ENCODE measurements around the gene MTM1. TPM values are rescaled to one million over a fixed set of nuclear protein-coding genes. Genes with fewer than 3 reads are reported as not detected.

MTM1 gene
- total RNA-seq, 4 donors from 2014 or later, result 13.5 to 27.2 (median 17.8) TPM

DNA sequence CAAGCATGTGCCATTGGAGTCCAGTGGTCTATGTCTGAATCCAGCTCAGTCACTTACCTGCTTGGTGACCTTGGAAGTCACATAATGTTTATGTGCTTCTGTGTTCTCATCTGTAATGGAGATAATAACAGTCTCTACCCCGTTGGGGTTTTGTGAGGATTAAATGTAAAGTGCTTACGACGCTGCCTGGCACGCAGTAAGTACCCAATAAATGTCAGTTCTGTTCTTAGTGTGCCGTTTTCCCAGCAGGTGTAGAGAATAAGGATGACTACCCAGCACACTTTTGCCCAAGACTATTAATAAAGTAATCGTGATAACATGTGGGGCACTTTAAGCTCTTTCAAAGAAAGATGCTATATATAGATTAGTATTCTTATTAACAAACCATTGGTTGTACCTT is 56.7 kb downstream of the MTM1 start:
- Histone ChIP-seq H3K4me3 (no peak overlapping the region), H3K27me3 (no peaks in the 10 kb centered on the region), H3K36me3 (peaks cover 0 to 3% (median 0%) of the 10 kb centered on the region in 3 donors), H3K27ac (no peak overlapping the region), H3K4me1 (no peaks in the 10 kb centered on the region), H3K9me3 (no peaks in the 10 kb centered on the region)
- TF ChIP-seq EP300 (IDR thresholded peaks at IDR 0.05), result no peak
- TF ChIP-seq, protein P1, sequence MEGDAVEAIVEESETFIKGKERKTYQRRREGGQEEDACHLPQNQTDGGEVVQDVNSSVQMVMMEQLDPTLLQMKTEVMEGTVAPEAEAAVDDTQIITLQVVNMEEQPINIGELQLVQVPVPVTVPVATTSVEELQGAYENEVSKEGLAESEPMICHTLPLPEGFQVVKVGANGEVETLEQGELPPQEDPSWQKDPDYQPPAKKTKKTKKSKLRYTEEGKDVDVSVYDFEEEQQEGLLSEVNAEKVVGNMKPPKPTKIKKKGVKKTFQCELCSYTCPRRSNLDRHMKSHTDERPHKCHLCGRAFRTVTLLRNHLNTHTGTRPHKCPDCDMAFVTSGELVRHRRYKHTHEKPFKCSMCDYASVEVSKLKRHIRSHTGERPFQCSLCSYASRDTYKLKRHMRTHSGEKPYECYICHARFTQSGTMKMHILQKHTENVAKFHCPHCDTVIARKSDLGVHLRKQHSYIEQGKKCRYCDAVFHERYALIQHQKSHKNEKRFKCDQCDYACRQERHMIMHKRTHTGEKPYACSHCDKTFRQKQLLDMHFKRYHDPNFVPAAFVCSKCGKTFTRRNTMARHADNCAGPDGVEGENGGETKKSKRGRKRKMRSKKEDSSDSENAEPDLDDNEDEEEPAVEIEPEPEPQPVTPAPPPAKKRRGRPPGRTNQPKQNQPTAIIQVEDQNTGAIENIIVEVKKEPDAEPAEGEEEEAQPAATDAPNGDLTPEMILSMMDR (IDR thresholded peaks at IDR 0.05), result no peak
- no peak for TF ChIP-seq POLR2A (IDR thresholded peaks at IDR 0.05)
- no peak for DNase-seq (ENCODE audit: low spot score in 2 of 2)
- 77 to 81% methylated on average over 6 of the region's 6 CpGs for WGBS, 2 donors

DNA sequence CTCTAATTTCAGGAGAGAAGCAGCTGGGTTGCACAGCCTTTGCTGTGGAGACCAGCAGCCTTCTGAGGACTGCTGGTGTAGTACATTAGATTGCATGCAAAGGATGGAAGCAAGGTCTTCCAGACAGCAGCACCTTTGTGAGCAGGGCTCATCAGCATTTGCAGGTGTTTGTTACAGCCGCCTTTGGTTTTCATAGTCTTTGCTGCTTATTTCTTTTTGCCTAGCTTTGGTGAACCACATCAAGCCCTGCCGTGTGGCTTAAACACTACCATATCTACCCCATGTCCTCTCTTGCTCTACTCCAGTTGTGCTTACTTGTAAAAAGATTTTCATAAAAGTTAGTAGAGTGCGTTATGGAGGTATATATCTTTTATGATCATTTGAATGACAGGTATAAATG is 57.5 kb downstream of the MTM1 start:
- no peaks in the 10 kb centered on the region for H3K9me3 ChIP-seq
- 88 to 98% methylated on average over 3 of the region's 3 CpGs for WGBS, 2 donors

DNA sequence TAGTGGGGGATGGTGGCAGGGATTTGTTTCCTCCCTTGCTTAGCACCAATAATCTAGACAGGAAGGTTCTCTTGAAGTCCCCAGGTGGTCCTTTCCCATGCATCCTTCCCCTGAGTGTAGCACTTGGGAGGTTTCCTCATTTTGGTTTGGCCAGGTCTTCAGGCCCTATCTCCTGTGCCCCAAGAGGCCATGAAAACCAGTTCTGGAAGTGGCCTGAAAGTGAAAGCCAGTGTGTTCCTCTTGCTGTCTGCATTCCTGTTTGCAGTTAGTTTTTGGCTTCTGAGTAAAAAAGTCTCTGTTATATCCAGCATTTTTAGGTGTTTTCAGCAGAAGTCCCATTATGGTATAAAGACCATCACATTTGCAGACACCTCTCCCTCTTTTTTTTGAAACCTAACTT is 59.5 kb downstream of the MTM1 start:
- no peaks in the 10 kb centered on the region for H3K9me3 ChIP-seq
- H3K27ac ChIP-seq, result no peak overlapping the region
- TF ChIP-seq POLR2A (IDR thresholded peaks at IDR 0.05) (no peak), EP300 (IDR thresholded peaks at IDR 0.05) (no peak)
- TF ChIP-seq, protein P1 (IDR thresholded peaks at IDR 0.05), result no peak
- no peak for DNase-seq (ENCODE audit: low spot score in 2 of 2)
- no peaks in the 10 kb centered on the region for H3K27me3 ChIP-seq
- no peaks in the 10 kb centered on the region for H3K4me1 ChIP-seq
- peaks cover 0 to 8% (median 0%) of the 10 kb centered on the region in 3 donors for H3K36me3 ChIP-seq
- H3K4me3 ChIP-seq, result no peak overlapping the region

More for the DNA sequence above, 57.5 kb downstream of the MTM1 start:
- no peak for DNase-seq (ENCODE audit: low spot score in 2 of 2)
- H3K4me3 ChIP-seq, result no peak overlapping the region
- no peaks in the 10 kb centered on the region for H3K27me3 ChIP-seq
- H3K27ac ChIP-seq, result no peak overlapping the region
- peaks cover 0 to 8% (median 0%) of the 10 kb centered on the region in 3 donors for H3K36me3 ChIP-seq
- no peaks in the 10 kb centered on the region for H3K4me1 ChIP-seq
- TF ChIP-seq POLR2A (IDR thresholded peaks at IDR 0.05) (no peak), EP300 (IDR thresholded peaks at IDR 0.05) (no peak)
- TF ChIP-seq, protein P1 (IDR thresholded peaks at IDR 0.05), result no peak

DNA sequence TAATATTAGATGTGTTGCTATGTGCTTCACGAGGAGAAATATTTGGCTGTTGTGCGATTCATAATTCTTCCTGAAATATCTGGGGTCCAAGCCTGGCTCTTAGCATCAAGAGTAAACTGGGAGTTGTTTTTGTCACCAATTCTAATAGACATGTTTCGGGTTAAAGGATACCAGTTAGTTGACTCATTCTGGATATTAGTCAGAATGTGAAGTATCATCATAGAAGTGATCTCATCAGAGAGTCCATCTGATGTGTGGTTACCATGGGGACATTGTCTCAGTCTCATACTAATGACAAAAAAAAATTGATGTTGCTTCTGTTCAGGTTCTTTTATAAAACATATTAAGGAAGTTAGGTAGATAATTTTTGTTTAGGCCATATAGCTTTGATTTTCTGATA is 67.5 kb downstream of the MTM1 start:
- Histone ChIP-seq H3K27ac (no peak overlapping the region), H3K27me3 (no peaks in the 10 kb centered on the region), H3K9me3 (no peaks in the 10 kb centered on the region), H3K4me1 (no peaks in the 10 kb centered on the region), H3K36me3 (peaks cover 0 to 11% (median 0%) of the 10 kb centered on the region in 3 donors), H3K4me3 (no peak overlapping the region)
- WGBS, 2 donors, result 77 to 84% methylated on average over 3 of the region's 3 CpGs
- no peak for DNase-seq (ENCODE audit: low spot score in 2 of 2)
- TF ChIP-seq EP300 (IDR thresholded peaks at IDR 0.05) (no peak), POLR2A (IDR thresholded peaks at IDR 0.05) (no peak)
- TF ChIP-seq, protein P1 (IDR thresholded peaks at IDR 0.05), result no peak

DNA sequence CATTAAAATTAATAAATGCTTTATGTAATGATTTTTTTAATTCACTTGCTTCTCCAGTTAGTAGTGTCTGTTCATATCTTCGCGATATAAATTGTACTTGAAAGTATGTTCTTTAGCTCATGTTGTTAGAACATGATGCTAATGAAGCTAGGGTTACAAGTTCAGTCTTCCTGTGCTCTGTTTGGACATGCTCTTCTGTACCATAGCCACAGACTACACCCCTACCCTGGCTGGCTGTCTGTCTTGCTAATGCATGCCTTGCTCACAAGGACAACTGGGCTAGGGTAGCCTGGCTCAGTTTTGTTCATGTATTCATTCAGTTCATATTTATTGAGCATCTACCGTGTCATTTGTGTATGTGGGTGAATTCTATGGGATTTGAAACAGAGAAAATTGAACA is 74.0 kb downstream of the MTM1 start:
- H3K9me3 ChIP-seq, result no peaks in the 10 kb centered on the region
- peaks cover 0 to 22% (median 0%) of the 10 kb centered on the region in 3 donors for H3K36me3 ChIP-seq
- no peak overlapping the region for H3K27ac ChIP-seq
- H3K4me1 ChIP-seq, result no peaks in the 10 kb centered on the region
- 85 to 97% methylated on average over 3 of the region's 3 CpGs for WGBS, 2 donors
- DNase-seq (ENCODE audit: low spot score in 2 of 2), result no peak
- H3K4me3 ChIP-seq, result no peak overlapping the region
- H3K27me3 ChIP-seq, result no peaks in the 10 kb centered on the region
- TF ChIP-seq POLR2A (IDR thresholded peaks at IDR 0.05) (no peak), EP300 (IDR thresholded peaks at IDR 0.05) (no peak)
- TF ChIP-seq, protein P1 (IDR thresholded peaks at IDR 0.05), result no peak
